Esophagus squamous epithelium (tissue), 4 donors: ENCODE measurements around the gene FAHD2A.
A peak's percentile ranks its signal among the peaks of the same experiment; 100 is the strongest.

Source experiments
- CTCF ChIP-seq, 6 experiments: fragments of 450-650 bp in 4 of 6; fragments of 200-600 bp in 2 of 6; sonication (generic) in 2 of 6; IDR thresholded peaks; one replicate each; pipeline ENCODE4 v1.5.1; 2016 to 2019; ENCODE audit warnings: antibody characterized with exemption in 6 of 6, mild to moderate bottlenecking in 4 of 6, moderate library complexity in 4 of 6
- POLR2A ChIP-seq, 4 donors: fragments of 450-650 bp; IDR thresholded peaks; one replicate each; pipeline ENCODE4 v1.6.1; 2017; ENCODE audit warnings: antibody characterized with exemption in 4 of 4, mild to moderate bottlenecking in 4 of 4, moderate library complexity in 3 of 4

- TF ChIP-seq CTCF (IDR thresholded peaks at IDR 0.05) (peak in 1 of 6 experiments; percentile 4), POLR2A (IDR thresholded peaks at IDR 0.05) (no peak)
Measured at GRCh38 chr2:95384854-95385569, 17.5 kb upstream of the FAHD2A start.
